H9 (cell line): ENCODE data around the gene PHLDA3. TPM values are rescaled to one million over a fixed set of nuclear protein-coding genes. Genes with fewer than 3 reads are reported as not detected.

ENCODE experiments used
- DNase-seq: peaks from one replicate; pipeline ENCODE4 v3.0.0-alpha.2; 2017
- H2AFZ ChIP-seq: one replicate; pipeline ENCODE4 v1.6.1; 2013; ENCODE audit warnings: mild to moderate bottlenecking, low read length, control low read depth, moderate library complexity
- H2AK5ac ChIP-seq: 2 replicates; pipeline ENCODE4 v1.6.1; 2013; ENCODE audit warnings: low read length, control low read depth, mixed read lengths; ENCODE audit not compliant: insufficient read length
- H2BK120ac ChIP-seq: one replicate; pipeline ENCODE4 v1.6.1; 2013; ENCODE audit warnings: low read depth, mild to moderate bottlenecking, low read length, control low read depth, inconsistent platforms; ENCODE audit not compliant: poor library complexity, severe bottlenecking
- H2BK12ac ChIP-seq: 2 replicates; pipeline ENCODE4 v1.6.1; 2013; ENCODE audit warnings: low read length, control low read depth, mixed read lengths, low read depth; ENCODE audit not compliant: insufficient read length
- H2BK15ac ChIP-seq: 2 replicates; pipeline ENCODE4 v1.6.1; 2013; ENCODE audit warnings: low read depth, low read length, control low read depth
- H2BK20ac ChIP-seq: one replicate; pipeline ENCODE4 v1.6.1; 2013; ENCODE audit warnings: low read depth, mild to moderate bottlenecking, low read length, control low read depth, inconsistent platforms; ENCODE audit not compliant: poor library complexity, severe bottlenecking
- H2BK5ac ChIP-seq: 2 replicates; pipeline ENCODE4 v1.6.1; 2013; ENCODE audit warnings: low read length, control low read depth, mixed read lengths; ENCODE audit not compliant: insufficient read length
- H3K14ac ChIP-seq: 2 replicates; pipeline ENCODE4 v1.6.1; 2013; ENCODE audit warnings: low read length, control low read depth; ENCODE audit not compliant: insufficient read depth
- H3K18ac ChIP-seq: 2 replicates; pipeline ENCODE4 v1.6.1; 2013; ENCODE audit warnings: low read depth, mild to moderate bottlenecking, mixed read lengths, low read length, control low read depth; ENCODE audit not compliant: insufficient read length
- H3K23ac ChIP-seq: 2 replicates; pipeline ENCODE4 v1.6.1; 2013; ENCODE audit warnings: low read length, control low read depth, mixed read lengths, low read depth; ENCODE audit not compliant: insufficient read length
- H3K23me2 ChIP-seq: 2 replicates; pipeline ENCODE4 v1.6.1; 2013; ENCODE audit warnings: low read depth, mild to moderate bottlenecking, mixed read lengths, low read length, control low read depth; ENCODE audit not compliant: insufficient read length, poor library complexity, severe bottlenecking
- H3K27ac ChIP-seq: 2 replicates; pipeline ENCODE4 v1.5.1; 2013; ENCODE audit warnings: low read length, control low read depth, mixed read lengths, low read depth; ENCODE audit not compliant: insufficient read length
- H3K27me3 ChIP-seq: 2 replicates; pipeline ENCODE4 v1.6.1; 2013; ENCODE audit warnings: low read length, control low read depth, inconsistent platforms; ENCODE audit not compliant: insufficient read depth
- H3K4ac ChIP-seq: 2 replicates; pipeline ENCODE4 v1.6.1; 2013; ENCODE audit warnings: low read depth, mild to moderate bottlenecking, control low read depth, inconsistent platforms, low read length, moderate library complexity
- H3K4me1 ChIP-seq: 2 replicates; pipeline ENCODE4 v1.6.1; 2013; ENCODE audit warnings: low read length, control low read depth, inconsistent platforms; ENCODE audit not compliant: insufficient read depth
- H3K4me2 ChIP-seq: 2 replicates; pipeline ENCODE4 v1.6.1; 2013; ENCODE audit warnings: low read length, control low read depth, mixed read lengths; ENCODE audit not compliant: insufficient read length, insufficient read depth
- H3K56ac ChIP-seq: 2 replicates; pipeline ENCODE4 v1.6.1; 2013; ENCODE audit warnings: low read depth, mild to moderate bottlenecking, mixed read lengths, low read length, control low read depth; ENCODE audit not compliant: insufficient read length
- H3K79me1 ChIP-seq: 2 replicates; pipeline ENCODE4 v1.6.1; 2013; ENCODE audit warnings: low read depth, mild to moderate bottlenecking, moderate library complexity, low read length, control low read depth, inconsistent platforms; ENCODE audit not compliant: insufficient read depth, poor library complexity, severe bottlenecking
- H3K79me2 ChIP-seq: 2 replicates; pipeline ENCODE4 v1.6.1; 2013; ENCODE audit warnings: low read length, control low read depth, inconsistent platforms; ENCODE audit not compliant: insufficient read depth
- H3K9ac ChIP-seq: 2 replicates; pipeline ENCODE4 v1.6.1; 2013; ENCODE audit warnings: low read length, control low read depth, mixed read lengths; ENCODE audit not compliant: insufficient read length; ENCODE audit errors: extremely low read depth
- H3K9me3 ChIP-seq: one replicate; pipeline ENCODE4 v1.6.1; 2013; ENCODE audit warnings: low read depth, low read length, inconsistent platforms; ENCODE audit not compliant: control insufficient read depth
- H3T11ph ChIP-seq: one replicate; pipeline ENCODE4 v1.6.1; 2013; ENCODE audit warnings: mild to moderate bottlenecking, low read length, control low read depth, inconsistent platforms
- H4K20me1 ChIP-seq: one replicate; pipeline ENCODE4 v1.6.1; 2013; ENCODE audit not compliant: control insufficient read depth, insufficient read length, insufficient read depth
- H4K5ac ChIP-seq: 2 replicates; pipeline ENCODE4 v1.6.1; 2013; ENCODE audit warnings: low read depth, mild to moderate bottlenecking, mixed read lengths, low read length, control low read depth; ENCODE audit not compliant: insufficient read length
- H4K8ac ChIP-seq: replicated peaks from 2 replicates; pipeline ENCODE4 v1.6.1; 2013; ENCODE audit warnings: low read length, control low read depth, mixed read lengths, low read depth; ENCODE audit not compliant: insufficient read length
- H4K91ac ChIP-seq: 2 replicates; pipeline ENCODE4 v1.6.1; 2013; ENCODE audit warnings: low read depth, mild to moderate bottlenecking, moderate library complexity, mixed read lengths, low read length, control low read depth; ENCODE audit not compliant: insufficient read length
- H3K27ac Mint-ChIP-seq, 3 experiments: 2 replicates in 2 of 3; 3 replicates in 1 of 3; pipeline ENCODE4 v1.8.0; 2020 to 2021; ENCODE audit warnings: mixed read lengths in 3 of 3, mild to moderate bottlenecking in 1 of 3, moderate library complexity in 1 of 3
- H3K27me3 Mint-ChIP-seq: 2 replicates; pipeline ENCODE4 v1.8.0; 2021; ENCODE audit warnings: low read depth, mild to moderate bottlenecking, moderate library complexity, mixed read lengths
- H3K36me3 Mint-ChIP-seq, 3 experiments: 2 replicates in 2 of 3; 3 replicates in 1 of 3; pipeline ENCODE4 v1.8.0; 2020 to 2021; ENCODE audit warnings: low read depth in 3 of 3, mixed read lengths in 3 of 3; ENCODE audit not compliant: insufficient read depth in 1 of 3
- H3K4me1 Mint-ChIP-seq, 2 experiments: 2 replicates each; pipeline ENCODE4 v1.8.0; 2020; ENCODE audit warnings: mixed read lengths in 2 of 2
- H3K4me3 Mint-ChIP-seq, 2 experiments: 2 replicates in 1 of 2; 3 replicates in 1 of 2; pipeline ENCODE4 v1.8.0; 2020 to 2021; ENCODE audit warnings: mild to moderate bottlenecking in 2 of 2, mixed read lengths in 2 of 2, moderate library complexity in 1 of 2
- H3K9me3 Mint-ChIP-seq, 2 experiments: 2 replicates in 1 of 2; 3 replicates in 1 of 2; pipeline ENCODE4 v1.8.0; 2020; ENCODE audit warnings: mild to moderate bottlenecking in 2 of 2, mixed read lengths in 2 of 2, moderate library complexity in 1 of 2
- CTCF ChIP-seq: fragments of 200-600 bp; sonication (generic); conservative IDR thresholded peaks from 3 replicates; pipeline ENCODE4 v1.8.0; 2021; ENCODE audit warnings: antibody characterized with exemption, mild to moderate bottlenecking
- WGBS: extraction: QIAGEN DNeasy Blood & Tissue Kit; methylation state at CpG from one replicate; pipeline ENCODE4 v1.1.7; 2013; ENCODE audit warnings: missing lambda C conversion rate, low lambda C conversion rate, mixed read lengths; ENCODE audit not compliant: insufficient read length; ENCODE audit errors: extremely low coverage; 5-methylcytosine and 5-hydroxymethylcytosine counted together
- total RNA-seq: library from RNA; stranded (reverse); gene quantifications from 2 replicates; pipeline ENCODE4 v1.2.1, GENCODE V29; 2021

PHLDA3 gene
- total RNA-seq, 1 experiment from 2014 or later, result 53.9 TPM

- peaks cover 0 to 5% of the 10 kb centered on the region in 2 experiments; a peak in 2 of 5 replicates for H3K9me3 Mint-ChIP-seq
- Histone ChIP-seq H3K18ac (no peak overlapping the region), H4K91ac (no peak overlapping the region), H3K27ac (no peak overlapping the region), H2BK15ac (no peak overlapping the region), H3K4ac (no peak overlapping the region), H3T11ph (no peak overlapping the region), H2AFZ (no peak overlapping the region), H2BK12ac (no peak overlapping the region), H4K5ac (no peak overlapping the region), H4K20me1 (no peaks in the 10 kb centered on the region), H2BK120ac (no peak overlapping the region), H3K56ac (no peak overlapping the region), H3K79me2 (no peaks in the 10 kb centered on the region), H3K23me2 (no peaks in the 10 kb centered on the region), H2BK20ac (no peak overlapping the region), H3K4me2 (no peak overlapping the region), H3K9me3 (no peaks in the 10 kb centered on the region), H3K14ac (no peak overlapping the region; the same call in 1 of the 2 replicates), H2BK5ac (no peak overlapping the region), H3K23ac (no peak overlapping the region), H3K9ac (no peak overlapping the region), H4K8ac (no peak overlapping the region), H2AK5ac (no peak overlapping the region), H3K79me1 (no peaks in the 10 kb centered on the region), H3K4me1 (no peaks in the 10 kb centered on the region), H3K27me3 (no peaks in the 10 kb centered on the region)
- WGBS, result no CpG with 5 or more reads among the region's 2 CpGs
- no peaks in the 10 kb centered on the region for H3K36me3 Mint-ChIP-seq
- no peak for TF ChIP-seq CTCF
- DNase-seq, result no peak
- peaks cover 13 to 23% of the 10 kb centered on the region in 2 experiments for H3K4me1 Mint-ChIP-seq
- H3K27ac Mint-ChIP-seq, result no peak overlapping the region
- H3K27me3 Mint-ChIP-seq, result peaks cover 2% of the 10 kb centered on the region
- H3K4me3 Mint-ChIP-seq, result no peak overlapping the region
Observed at GRCh38 chr1:201424146-201424545, 44.8 kb downstream of the PHLDA3 start.
